ENCODE measurements around the gene ATP2B2. TPM values are rescaled to one million over a fixed set of nuclear protein-coding genes. Genes with fewer than 3 reads are reported as not detected.

The ATP2B2 gene
- polyA plus RNA-seq, 4 donors, result 0.39 to 0.55 TPM; not detected in 2

- Histone ChIP-seq H3K4me3 (ENCODE audit: low read depth in 1 of 3, low read length in 3 of 3) (no peak overlapping the region), H3K9me3 (ENCODE audit: control insufficient read depth in 2 of 2, insufficient read depth in 1 of 2, low read depth in 1 of 2, low read length in 1 of 2) (no peaks in the 10 kb centered on the region), H3K36me3 (ENCODE audit: control insufficient read depth in 3 of 3, insufficient read depth in 2 of 3, low read depth in 1 of 3, low read length in 3 of 3) (no peaks in the 10 kb centered on the region), H3K4me1 (ENCODE audit: control insufficient read depth in 3 of 3, insufficient read depth in 2 of 3, low read depth in 1 of 3, low read length in 2 of 3) (no peaks in the 10 kb centered on the region), H3K27me3 (ENCODE audit: control insufficient read depth in 3 of 3, insufficient read depth in 3 of 3, low read length in 3 of 3) (peaks cover 0 to 2% (median 0%) of the 10 kb centered on the region in 3 donors), H3K27ac (ENCODE audit: low read depth in 1 of 3, low read length in 2 of 3) (no peak overlapping the region)
- DNase-seq (no peak), FAIRE-seq (no peak)
- WGBS, 3 donors, result 55 to 74% (median 56%) methylated on average over 3 of the region's 3 CpGs
These were observed 19.5 kb upstream of the ATP2B2 start for GRCh38 chr3:10524799-10525301.

GRCh38 chr3:10524270-10524669, 18.9 kb upstream of the ATP2B2 start:
- H3K4me1 ChIP-seq (ENCODE audit: control insufficient read depth in 3 of 3, insufficient read depth in 2 of 3, low read depth in 1 of 3, low read length in 2 of 3), result no peaks in the 10 kb centered on the region
- H3K27me3 ChIP-seq (ENCODE audit: control insufficient read depth in 3 of 3, insufficient read depth in 3 of 3, low read length in 3 of 3), result peaks cover 0 to 2% (median 0%) of the 10 kb centered on the region in 3 donors
- no peaks in the 10 kb centered on the region for H3K36me3 ChIP-seq (ENCODE audit: control insufficient read depth in 3 of 3, insufficient read depth in 2 of 3, low read depth in 1 of 3, low read length in 3 of 3)
- H3K9me3 ChIP-seq (ENCODE audit: control insufficient read depth in 2 of 2, insufficient read depth in 1 of 2, low read depth in 1 of 2, low read length in 1 of 2), result no peaks in the 10 kb centered on the region
- H3K4me3 ChIP-seq (ENCODE audit: low read depth in 1 of 3, low read length in 3 of 3), result no peak overlapping the region
- DNase-seq (no peak), FAIRE-seq (no peak)
- WGBS, 3 donors, result 64 to 73% (median 68%) methylated on average over 7 of the region's 7 CpGs
- no peak overlapping the region for H3K27ac ChIP-seq (ENCODE audit: low read depth in 1 of 3, low read length in 2 of 3)

- H3K4me1 ChIP-seq (ENCODE audit: control insufficient read depth in 3 of 3, insufficient read depth in 2 of 3, low read depth in 1 of 3, low read length in 2 of 3), result no peaks in the 10 kb centered on the region
- no peak overlapping the region for H3K27ac ChIP-seq (ENCODE audit: low read depth in 1 of 3, low read length in 2 of 3)
- no peaks in the 10 kb centered on the region for H3K36me3 ChIP-seq (ENCODE audit: control insufficient read depth in 3 of 3, insufficient read depth in 2 of 3, low read depth in 1 of 3, low read length in 3 of 3)
- no peaks in the 10 kb centered on the region for H3K9me3 ChIP-seq (ENCODE audit: control insufficient read depth in 2 of 2, insufficient read depth in 1 of 2, low read depth in 1 of 2, low read length in 1 of 2)
- DNase-seq, result no peak
- FAIRE-seq, result no peak
- H3K4me3 ChIP-seq (ENCODE audit: low read depth in 1 of 3, low read length in 3 of 3), result no peak overlapping the region
- H3K27me3 ChIP-seq (ENCODE audit: control insufficient read depth in 3 of 3, insufficient read depth in 3 of 3, low read length in 3 of 3), result peaks cover 0 to 2% (median 0%) of the 10 kb centered on the region in 3 donors
- 53 to 79% (median 55%) methylated on average over 5 of the region's 5 CpGs for WGBS, 3 donors
These were observed 18.2 kb upstream of the ATP2B2 start for GRCh38 chr3:10523561-10523960.

GRCh38 chr3:10522646-10523303, 17.4 kb upstream of the ATP2B2 start:
- no peaks in the 10 kb centered on the region for H3K9me3 ChIP-seq (ENCODE audit: control insufficient read depth in 2 of 2, insufficient read depth in 1 of 2, low read depth in 1 of 2, low read length in 1 of 2)
- no peaks in the 10 kb centered on the region for H3K36me3 ChIP-seq (ENCODE audit: control insufficient read depth in 3 of 3, insufficient read depth in 2 of 3, low read depth in 1 of 3, low read length in 3 of 3)
- no peak overlapping the region for H3K4me3 ChIP-seq (ENCODE audit: low read depth in 1 of 3, low read length in 3 of 3)
- WGBS, 3 donors, result 74 to 81% (median 76%) methylated on average over 3 of the region's 3 CpGs
- peaks cover 0 to 2% (median 0%) of the 10 kb centered on the region in 3 donors for H3K27me3 ChIP-seq (ENCODE audit: control insufficient read depth in 3 of 3, insufficient read depth in 3 of 3, low read length in 3 of 3)
- no peaks in the 10 kb centered on the region for H3K4me1 ChIP-seq (ENCODE audit: control insufficient read depth in 3 of 3, insufficient read depth in 2 of 3, low read depth in 1 of 3, low read length in 2 of 3)
- FAIRE-seq, result no peak
- H3K27ac ChIP-seq (ENCODE audit: low read depth in 1 of 3, low read length in 2 of 3), result no peak overlapping the region
- DNase-seq, result no peak

GRCh38 chr3:10521772-10522441, 16.5 kb upstream of the ATP2B2 start:
- Histone ChIP-seq H3K4me1 (ENCODE audit: control insufficient read depth in 3 of 3, insufficient read depth in 2 of 3, low read depth in 1 of 3, low read length in 2 of 3) (no peaks in the 10 kb centered on the region), H3K36me3 (ENCODE audit: control insufficient read depth in 3 of 3, insufficient read depth in 2 of 3, low read depth in 1 of 3, low read length in 3 of 3) (no peaks in the 10 kb centered on the region), H3K9me3 (ENCODE audit: control insufficient read depth in 2 of 2, insufficient read depth in 1 of 2, low read depth in 1 of 2, low read length in 1 of 2) (no peaks in the 10 kb centered on the region), H3K27ac (ENCODE audit: low read depth in 1 of 3, low read length in 2 of 3) (no peak overlapping the region), H3K4me3 (ENCODE audit: low read depth in 1 of 3, low read length in 3 of 3) (no peak overlapping the region), H3K27me3 (ENCODE audit: control insufficient read depth in 3 of 3, insufficient read depth in 3 of 3, low read length in 3 of 3) (peaks cover 0 to 2% (median 0%) of the 10 kb centered on the region in 3 donors)
- FAIRE-seq (no peak), DNase-seq (no peak)
- 48 to 62% (median 50%) methylated on average over 6 of the region's 6 CpGs for WGBS, 3 donors

- H3K27me3 ChIP-seq (ENCODE audit: control insufficient read depth in 3 of 3, insufficient read depth in 3 of 3, low read length in 3 of 3), result peaks cover 0 to 2% (median 2%) of the 10 kb centered on the region in 3 donors
- FAIRE-seq, result no peak
- H3K27ac ChIP-seq (ENCODE audit: low read depth in 1 of 3, low read length in 2 of 3), result no peak overlapping the region
- no peak for DNase-seq
- H3K4me3 ChIP-seq (ENCODE audit: low read depth in 1 of 3, low read length in 3 of 3), result no peak overlapping the region
- WGBS, 3 donors, result 78 to 86% (median 84%) methylated on average over 4 of the region's 4 CpGs
- H3K36me3 ChIP-seq (ENCODE audit: control insufficient read depth in 3 of 3, insufficient read depth in 2 of 3, low read depth in 1 of 3, low read length in 3 of 3), result no peaks in the 10 kb centered on the region
- H3K4me1 ChIP-seq (ENCODE audit: control insufficient read depth in 3 of 3, insufficient read depth in 2 of 3, low read depth in 1 of 3, low read length in 2 of 3), result no peaks in the 10 kb centered on the region
- no peaks in the 10 kb centered on the region for H3K9me3 ChIP-seq (ENCODE audit: control insufficient read depth in 2 of 2, insufficient read depth in 1 of 2, low read depth in 1 of 2, low read length in 1 of 2)
These were observed 14.7 kb upstream of the ATP2B2 start for GRCh38 chr3:10520072-10520471.

- Histone ChIP-seq H3K9me3 (ENCODE audit: control insufficient read depth in 2 of 2, insufficient read depth in 1 of 2, low read depth in 1 of 2, low read length in 1 of 2) (no peaks in the 10 kb centered on the region), H3K4me1 (ENCODE audit: control insufficient read depth in 3 of 3, insufficient read depth in 2 of 3, low read depth in 1 of 3, low read length in 2 of 3) (no peaks in the 10 kb centered on the region), H3K4me3 (ENCODE audit: low read depth in 1 of 3, low read length in 3 of 3) (no peak overlapping the region), H3K27ac (ENCODE audit: low read depth in 1 of 3, low read length in 2 of 3) (no peak overlapping the region), H3K36me3 (ENCODE audit: control insufficient read depth in 3 of 3, insufficient read depth in 2 of 3, low read depth in 1 of 3, low read length in 3 of 3) (no peaks in the 10 kb centered on the region), H3K27me3 (ENCODE audit: control insufficient read depth in 3 of 3, insufficient read depth in 3 of 3, low read length in 3 of 3) (peaks cover 0 to 2% (median 2%) of the 10 kb centered on the region in 3 donors)
- 71 to 72% (median 71%) methylated on average over 7 of the region's 7 CpGs for WGBS, 3 donors
- DNase-seq (no peak), FAIRE-seq (no peak)
These were observed 13.8 kb upstream of the ATP2B2 start for GRCh38 chr3:10519236-10519635.

- no peaks in the 10 kb centered on the region for H3K36me3 ChIP-seq (ENCODE audit: control insufficient read depth in 3 of 3, insufficient read depth in 2 of 3, low read depth in 1 of 3, low read length in 3 of 3)
These were observed 13.2 kb upstream of the ATP2B2 start for GRCh38 chr3:10518506-10519150.

More at GRCh38 chr3:10518506-10519150, 13.2 kb upstream of the ATP2B2 start:
- Histone ChIP-seq H3K9me3 (ENCODE audit: control insufficient read depth in 2 of 2, insufficient read depth in 1 of 2, low read depth in 1 of 2, low read length in 1 of 2) (no peaks in the 10 kb centered on the region), H3K27me3 (ENCODE audit: control insufficient read depth in 3 of 3, insufficient read depth in 3 of 3, low read length in 3 of 3) (peaks cover 0 to 2% (median 2%) of the 10 kb centered on the region in 3 donors), H3K4me1 (ENCODE audit: control insufficient read depth in 3 of 3, insufficient read depth in 2 of 3, low read depth in 1 of 3, low read length in 2 of 3) (no peaks in the 10 kb centered on the region), H3K27ac (ENCODE audit: low read depth in 1 of 3, low read length in 2 of 3) (no peak overlapping the region), H3K4me3 (ENCODE audit: low read depth in 1 of 3, low read length in 3 of 3) (no peak overlapping the region)
- DNase-seq, result no peak
- no peak for FAIRE-seq
- 72 to 88% (median 78%) methylated on average over 13 of the region's 13 CpGs for WGBS, 3 donors

All from small intestine (tissue), 7 donors.